ENCODE results near the gene TPBGL.

DNA sequence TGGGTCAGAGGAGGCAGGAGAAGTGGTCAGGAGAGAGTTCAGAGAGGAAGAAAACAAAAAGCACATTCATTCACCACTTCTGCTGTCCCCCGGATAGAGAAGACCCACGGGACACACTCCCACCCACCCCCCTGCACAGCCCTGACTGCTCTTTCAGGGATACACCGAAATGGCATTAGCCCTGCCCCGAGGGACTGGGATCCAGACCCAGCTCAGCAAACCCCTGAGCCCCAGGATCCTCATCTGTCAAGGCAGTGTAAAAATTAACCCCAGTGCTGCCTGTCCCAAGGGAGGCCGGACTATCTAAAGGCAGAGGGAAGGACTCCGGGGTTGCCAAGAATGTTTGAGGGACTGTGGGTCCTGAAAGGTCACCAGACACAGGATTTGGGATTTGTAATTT lies 31.2 kb downstream of the TPBGL start:
- no peak for TF ChIP-seq POLR2A (IDR thresholded peaks at IDR 0.05)
- TF ChIP-seq, protein P1, sequence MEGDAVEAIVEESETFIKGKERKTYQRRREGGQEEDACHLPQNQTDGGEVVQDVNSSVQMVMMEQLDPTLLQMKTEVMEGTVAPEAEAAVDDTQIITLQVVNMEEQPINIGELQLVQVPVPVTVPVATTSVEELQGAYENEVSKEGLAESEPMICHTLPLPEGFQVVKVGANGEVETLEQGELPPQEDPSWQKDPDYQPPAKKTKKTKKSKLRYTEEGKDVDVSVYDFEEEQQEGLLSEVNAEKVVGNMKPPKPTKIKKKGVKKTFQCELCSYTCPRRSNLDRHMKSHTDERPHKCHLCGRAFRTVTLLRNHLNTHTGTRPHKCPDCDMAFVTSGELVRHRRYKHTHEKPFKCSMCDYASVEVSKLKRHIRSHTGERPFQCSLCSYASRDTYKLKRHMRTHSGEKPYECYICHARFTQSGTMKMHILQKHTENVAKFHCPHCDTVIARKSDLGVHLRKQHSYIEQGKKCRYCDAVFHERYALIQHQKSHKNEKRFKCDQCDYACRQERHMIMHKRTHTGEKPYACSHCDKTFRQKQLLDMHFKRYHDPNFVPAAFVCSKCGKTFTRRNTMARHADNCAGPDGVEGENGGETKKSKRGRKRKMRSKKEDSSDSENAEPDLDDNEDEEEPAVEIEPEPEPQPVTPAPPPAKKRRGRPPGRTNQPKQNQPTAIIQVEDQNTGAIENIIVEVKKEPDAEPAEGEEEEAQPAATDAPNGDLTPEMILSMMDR (IDR thresholded peaks at IDR 0.05) = no peak

Measured in testis (tissue), 2 donors.